K562 (cell line): ENCODE measurements around the gene YES1. TPM values are rescaled to one million over a fixed set of nuclear protein-coding genes. Genes with fewer than 3 reads are reported as not detected.

Experiments
- CEBPZ ChIP-seq: fragments of 150-350 bp; IDR thresholded peaks from 2 replicates; pipeline ENCODE4 v1.6.1; 2014; ENCODE audit warnings: low read depth, mild to moderate bottlenecking, low read length, borderline replicate concordance
- CUX1 ChIP-seq: fragments of 200-800 bp; sonication (Bioruptor generic); IDR thresholded peaks from 2 replicates; pipeline ENCODE4 v1.6.1; 2016; ENCODE audit warnings: missing genetic modification characterization, missing compliant biosample characterization
- ETV6 ChIP-seq, 3 experiments: fragments of 150-350 bp in 1 of 3; sonication (generic) in 1 of 3; formaldehyde crosslinking in 1 of 3; IDR thresholded peaks; 2 replicates each; pipeline versions ENCODE4 v1.6.1 to v1.8.0; 2014 to 2022; ENCODE audit warnings: borderline replicate concordance in 2 of 3, low read depth in 2 of 3, antibody characterized with exemption in 1 of 3, low read length in 1 of 3, mild to moderate bottlenecking in 1 of 3, missing genetic modification reagents in 1 of 3
- HNRNPK ChIP-seq: fragments of 200-400 bp; formaldehyde crosslinking; IDR thresholded peaks from one replicate; pipeline ENCODE4 v1.6.1; 2018; ENCODE audit warnings: mild to moderate bottlenecking, low read depth, low read length; ENCODE audit not compliant: poor library complexity, severe bottlenecking
- RBM14 ChIP-seq: fragments of 200-400 bp; formaldehyde crosslinking; IDR thresholded peaks from 2 replicates; pipeline ENCODE4 v1.6.1; 2018; ENCODE audit warnings: low read depth, mild to moderate bottlenecking, low read length, moderate library complexity, borderline replicate concordance; ENCODE audit not compliant: insufficient read depth
- SNRNP70 ChIP-seq: fragments of 200-400 bp; formaldehyde crosslinking; optimal IDR thresholded peaks from 2 replicates; pipeline ENCODE3; 2017; ENCODE audit warnings: low read depth, low read length
- ZFP30 ChIP-seq: fragments of 250-450 bp; sonication (Bioruptor Pico); IDR thresholded peaks from 2 replicates; pipeline ENCODE4 v1.8.0; 2022; ENCODE audit warnings: moderate library complexity, mild to moderate bottlenecking, inconsistent platforms, borderline replicate concordance
- ZNF311 ChIP-seq: fragments of 250-450 bp; sonication (Bioruptor Pico); IDR thresholded peaks from 2 replicates; pipeline ENCODE4 v1.4.0; 2020; ENCODE audit warnings: mild to moderate bottlenecking, moderate library complexity
- polyA plus RNA-seq, 8 experiments: library from polyadenylated mRNA; depleted of rRNA in 4 of 8; stranded (reverse) in 5 of 8; unstranded in 3 of 8; fragments of >200 nt; fragmentation: Nextera tagmentation in 2 of 8; fragmentation: Illumina TruSeq in 1 of 8; extraction: Ambion mirVana in 2 of 8; extraction: Trizol in 1 of 8; gene quantifications; 2 replicates each; pipeline versions ENCODE4 v1.2.1 to v1.2.3, GENCODE V29; 2011 to 2014; ENCODE audit warnings: inconsistent platforms in 1 of 8, missing spikeins in 1 of 8
- total RNA-seq, 7 experiments: library from RNA; depleted of rRNA in 6 of 7; stranded (reverse); fragments of >200 nt in 6 of 7; fragmentation: Illumina TruSeq in 2 of 7; extraction: Trizol in 2 of 7; gene quantifications; 2 replicates each; pipeline versions ENCODE4 v1.2.1 to v1.2.3, GENCODE V29; 2011 to 2021; ENCODE audit warnings: low replicate concordance in 1 of 7
- TF ChIP-seq, protein P1 (sequence below), 2 experiments: fragments of 450-650 bp in 1 of 2; sonication (generic) in 1 of 2; formaldehyde crosslinking in 1 of 2; IDR thresholded peaks in 1 of 2; conservative IDR thresholded peaks in 1 of 2; 2 replicates each; pipeline versions ENCODE4 v1.6.1 to v1.8.1; 2016 to 2023; ENCODE audit warnings: mild to moderate bottlenecking in 2 of 2, moderate library complexity in 2 of 2, inconsistent platforms in 1 of 2, missing genetic modification reagents in 1 of 2
- TF ChIP-seq, protein P2 (sequence below): fragments of 450-650 bp; formaldehyde crosslinking; IDR thresholded peaks from 2 replicates; pipeline ENCODE4 v1.4.0; 2022; ENCODE audit warnings: mild to moderate bottlenecking, moderate library complexity

Gene YES1
- total and polyA plus RNA-seq, 9 of the 15 experiments (the other 6 are each of a cell fraction or from before 2014, with no cell fraction given): 37.2 to 115 (median 77.7) TPM

DNA sequence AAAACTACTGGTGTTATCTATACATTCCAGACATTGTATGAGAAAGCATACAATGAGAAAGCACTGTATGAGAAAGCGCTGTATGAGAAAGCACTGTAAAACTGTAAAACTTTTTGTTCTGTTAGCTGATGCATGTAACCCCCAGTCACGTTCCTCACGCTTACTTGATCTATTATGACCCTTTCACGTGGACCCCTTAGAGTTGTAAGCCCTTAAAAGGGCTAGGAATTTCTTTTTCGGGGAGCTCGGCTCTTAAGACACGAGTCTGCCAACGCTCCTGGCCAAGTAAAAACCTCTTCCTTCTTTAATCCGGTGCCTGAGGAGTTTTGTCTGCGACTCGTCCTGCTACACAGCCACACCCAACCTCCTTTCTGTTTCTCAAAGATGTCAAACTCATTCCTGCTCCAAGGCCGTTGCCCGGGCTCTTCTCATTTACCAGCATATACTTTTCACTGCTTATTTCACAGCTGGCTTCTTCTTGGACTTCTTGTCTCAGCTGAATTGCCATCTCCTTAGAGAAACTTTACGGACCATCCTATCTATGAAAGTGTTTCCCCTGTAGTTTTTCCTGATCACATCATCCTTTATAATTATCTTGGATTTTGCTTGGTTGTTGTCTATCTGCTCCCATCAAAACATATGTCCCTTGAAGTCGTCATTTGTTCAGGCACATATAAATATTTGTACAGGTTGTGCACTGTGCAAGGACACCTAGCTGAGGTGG, 29.8 kb upstream of the YES1 start (continued):
- TF ChIP-seq CUX1 (CRISPR knock-in tag) (no peak), RBM14 (no peak), ZFP30 (no peak), CEBPZ (no peak), ZNF311 (CRISPR knock-in tag) (no peak), ETV6 (IDR thresholded peaks at IDR 0.05; ENCODE audit: borderline replicate concordance in 1 of 2, low read depth in 2 of 2, low read length in 1 of 2) (no peak), ETV6 (CRISPR knock-in tag; IDR thresholded peaks at IDR 0.05; ENCODE audit: borderline replicate concordance) (no peak), SNRNP70 (no peak), HNRNPK (no peak)
- TF ChIP-seq, protein P1, sequence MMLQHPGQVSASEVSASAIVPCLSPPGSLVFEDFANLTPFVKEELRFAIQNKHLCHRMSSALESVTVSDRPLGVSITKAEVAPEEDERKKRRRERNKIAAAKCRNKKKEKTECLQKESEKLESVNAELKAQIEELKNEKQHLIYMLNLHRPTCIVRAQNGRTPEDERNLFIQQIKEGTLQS (IDR thresholded peaks at IDR 0.05): no peak
- TF ChIP-seq, protein P1 (CRISPR knock-in tag; conservative IDR thresholded peaks at IDR 0.05): no peak
- TF ChIP-seq, protein P2, sequence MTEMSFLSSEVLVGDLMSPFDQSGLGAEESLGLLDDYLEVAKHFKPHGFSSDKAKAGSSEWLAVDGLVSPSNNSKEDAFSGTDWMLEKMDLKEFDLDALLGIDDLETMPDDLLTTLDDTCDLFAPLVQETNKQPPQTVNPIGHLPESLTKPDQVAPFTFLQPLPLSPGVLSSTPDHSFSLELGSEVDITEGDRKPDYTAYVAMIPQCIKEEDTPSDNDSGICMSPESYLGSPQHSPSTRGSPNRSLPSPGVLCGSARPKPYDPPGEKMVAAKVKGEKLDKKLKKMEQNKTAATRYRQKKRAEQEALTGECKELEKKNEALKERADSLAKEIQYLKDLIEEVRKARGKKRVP (CRISPR knock-in tag): no peak
